Tibial nerve (tissue), 4 donors: Measurements from ENCODE around the gene DAP.

Experiments
- CTCF ChIP-seq, 5 experiments: fragments of 200-600 bp in 3 of 5; fragments of 450-650 bp in 2 of 5; sonication (generic) in 3 of 5; IDR thresholded peaks; one replicate each; pipeline ENCODE4 v1.5.1; 2016 to 2019; ENCODE audit warnings: antibody characterized with exemption in 5 of 5, mild to moderate bottlenecking in 3 of 5, moderate library complexity in 2 of 5
- EP300 ChIP-seq, 2 donors: sonication (generic); formaldehyde crosslinking; IDR thresholded peaks; one replicate each; pipeline ENCODE4 v1.6.1; 2017; ENCODE audit warnings: antibody characterized with exemption in 2 of 2, mild to moderate bottlenecking in 1 of 2
- POLR2A ChIP-seq, 2 donors: fragments of 450-650 bp; IDR thresholded peaks; one replicate each; pipeline ENCODE4 v1.6.1; 2017; ENCODE audit warnings: antibody characterized with exemption in 2 of 2, mild to moderate bottlenecking in 2 of 2, moderate library complexity in 2 of 2

- TF ChIP-seq EP300 (IDR thresholded peaks at IDR 0.05) (no peak), CTCF (IDR thresholded peaks at IDR 0.05) (no peak), POLR2A (IDR thresholded peaks at IDR 0.05) (no peak)
Observed at GRCh38 chr5:10733426-10733825, 27.6 kb downstream of the DAP start.
